ENCODE results near the gene CD27. TPM values are rescaled to one million over a fixed set of nuclear protein-coding genes. Genes with fewer than 3 reads are reported as not detected.
"Not testable (repeated sequence)": the region's sequence is repeated elsewhere in the genome, so short reads cannot be mapped to it uniquely, and the experiment has no call there.

The CD27 gene
- total and polyA plus RNA-seq, 2 experiments from 2014 or later: 0.53 TPM; not detected in 1

DNA sequence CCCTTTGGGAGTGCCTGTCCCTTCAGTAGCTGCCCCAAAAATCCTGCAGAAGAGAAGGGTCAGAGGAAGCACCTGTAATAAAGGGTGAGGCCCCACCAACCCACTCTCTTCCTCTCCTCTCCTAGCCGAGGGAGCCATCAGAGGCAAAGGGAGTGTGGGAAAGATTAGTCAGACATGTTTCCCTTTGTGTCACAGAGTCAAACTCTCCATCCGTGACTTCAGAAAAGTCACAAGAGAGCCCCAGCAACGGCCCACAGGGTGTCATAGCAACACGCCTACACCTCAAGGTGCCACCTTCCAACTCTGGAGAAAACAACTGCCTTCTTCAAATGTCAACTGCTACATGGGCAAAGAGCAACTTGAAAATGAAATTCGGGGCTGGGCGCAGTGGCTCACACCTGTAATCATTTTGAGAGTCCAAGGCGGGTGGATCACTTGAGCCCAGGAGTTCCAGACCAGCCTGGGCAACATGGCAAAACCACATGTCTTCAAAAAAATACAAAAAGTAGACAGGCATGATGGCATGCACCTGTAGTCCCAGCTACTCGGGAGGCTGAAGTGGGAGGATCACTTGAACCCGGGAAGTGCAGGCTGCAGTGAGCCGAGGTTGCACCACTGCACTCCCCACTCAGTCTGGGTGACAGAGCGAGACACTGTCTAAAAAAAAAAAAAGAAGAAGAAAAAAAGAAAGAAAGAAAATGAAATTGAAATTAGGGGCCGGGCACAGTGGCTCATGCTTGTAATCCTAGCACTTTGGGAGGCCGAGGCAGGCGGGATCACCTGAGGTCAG lies 17.7 kb upstream of the CD27 start (continued):
- TF ChIP-seq, protein P1, sequence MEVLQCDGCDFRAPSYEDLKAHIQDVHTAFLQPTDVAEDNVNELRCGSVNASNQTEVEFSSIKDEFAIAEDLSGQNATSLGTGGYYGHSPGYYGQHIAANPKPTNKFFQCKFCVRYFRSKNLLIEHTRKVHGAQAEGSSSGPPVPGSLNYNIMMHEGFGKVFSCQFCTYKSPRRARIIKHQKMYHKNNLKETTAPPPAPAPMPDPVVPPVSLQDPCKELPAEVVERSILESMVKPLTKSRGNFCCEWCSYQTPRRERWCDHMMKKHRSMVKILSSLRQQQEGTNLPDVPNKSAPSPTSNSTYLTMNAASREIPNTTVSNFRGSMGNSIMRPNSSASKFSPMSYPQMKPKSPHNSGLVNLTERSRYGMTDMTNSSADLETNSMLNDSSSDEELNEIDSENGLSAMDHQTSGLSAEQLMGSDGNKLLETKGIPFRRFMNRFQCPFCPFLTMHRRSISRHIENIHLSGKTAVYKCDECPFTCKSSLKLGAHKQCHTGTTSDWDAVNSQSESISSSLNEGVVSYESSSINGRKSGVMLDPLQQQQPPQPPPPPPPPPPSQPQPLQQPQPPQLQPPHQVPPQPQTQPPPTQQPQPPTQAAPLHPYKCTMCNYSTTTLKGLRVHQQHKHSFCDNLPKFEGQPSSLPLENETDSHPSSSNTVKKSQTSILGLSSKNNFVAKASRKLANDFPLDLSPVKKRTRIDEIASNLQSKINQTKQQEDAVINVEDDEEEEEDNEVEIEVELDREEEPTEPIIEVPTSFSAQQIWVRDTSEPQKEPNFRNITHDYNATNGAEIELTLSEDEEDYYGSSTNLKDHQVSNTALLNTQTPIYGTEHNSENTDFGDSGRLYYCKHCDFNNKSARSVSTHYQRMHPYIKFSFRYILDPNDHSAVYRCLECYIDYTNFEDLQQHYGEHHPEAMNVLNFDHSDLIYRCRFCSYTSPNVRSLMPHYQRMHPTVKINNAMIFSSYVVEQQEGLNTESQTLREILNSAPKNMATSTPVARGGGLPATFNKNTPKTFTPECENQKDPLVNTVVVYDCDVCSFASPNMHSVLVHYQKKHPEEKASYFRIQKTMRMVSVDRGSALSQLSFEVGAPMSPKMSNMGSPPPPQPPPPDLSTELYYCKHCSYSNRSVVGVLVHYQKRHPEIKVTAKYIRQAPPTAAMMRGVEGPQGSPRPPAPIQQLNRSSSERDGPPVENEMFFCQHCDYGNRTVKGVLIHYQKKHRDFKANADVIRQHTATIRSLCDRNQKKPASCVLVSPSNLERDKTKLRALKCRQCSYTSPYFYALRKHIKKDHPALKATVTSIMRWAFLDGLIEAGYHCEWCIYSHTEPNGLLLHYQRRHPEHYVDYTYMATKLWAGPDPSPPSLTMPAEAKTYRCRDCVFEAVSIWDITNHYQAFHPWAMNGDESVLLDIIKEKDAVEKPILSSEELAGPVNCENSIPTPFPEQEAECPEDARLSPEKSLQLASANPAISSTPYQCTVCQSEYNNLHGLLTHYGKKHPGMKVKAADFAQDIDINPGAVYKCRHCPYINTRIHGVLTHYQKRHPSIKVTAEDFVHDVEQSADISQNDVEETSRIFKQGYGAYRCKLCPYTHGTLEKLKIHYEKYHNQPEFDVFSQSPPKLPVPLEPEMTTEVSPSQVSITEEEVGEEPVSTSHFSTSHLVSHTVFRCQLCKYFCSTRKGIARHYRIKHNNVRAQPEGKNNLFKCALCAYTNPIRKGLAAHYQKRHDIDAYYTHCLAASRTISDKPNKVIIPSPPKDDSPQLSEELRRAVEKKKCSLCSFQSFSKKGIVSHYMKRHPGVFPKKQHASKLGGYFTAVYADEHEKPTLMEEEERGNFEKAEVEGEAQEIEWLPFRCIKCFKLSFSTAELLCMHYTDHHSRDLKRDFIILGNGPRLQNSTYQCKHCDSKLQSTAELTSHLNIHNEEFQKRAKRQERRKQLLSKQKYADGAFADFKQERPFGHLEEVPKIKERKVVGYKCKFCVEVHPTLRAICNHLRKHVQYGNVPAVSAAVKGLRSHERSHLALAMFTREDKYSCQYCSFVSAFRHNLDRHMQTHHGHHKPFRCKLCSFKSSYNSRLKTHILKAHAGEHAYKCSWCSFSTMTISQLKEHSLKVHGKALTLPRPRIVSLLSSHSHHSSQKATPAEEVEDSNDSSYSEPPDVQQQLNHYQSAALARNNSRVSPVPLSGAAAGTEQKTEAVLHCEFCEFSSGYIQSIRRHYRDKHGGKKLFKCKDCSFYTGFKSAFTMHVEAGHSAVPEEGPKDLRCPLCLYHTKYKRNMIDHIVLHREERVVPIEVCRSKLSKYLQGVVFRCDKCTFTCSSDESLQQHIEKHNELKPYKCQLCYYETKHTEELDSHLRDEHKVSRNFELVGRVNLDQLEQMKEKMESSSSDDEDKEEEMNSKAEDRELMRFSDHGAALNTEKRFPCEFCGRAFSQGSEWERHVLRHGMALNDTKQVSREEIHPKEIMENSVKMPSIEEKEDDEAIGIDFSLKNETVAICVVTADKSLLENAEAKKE (CRISPR knock-in tag; IDR thresholded peaks at IDR 0.05): no peak
- TF ChIP-seq ZNF114 (CRISPR knock-in tag; IDR thresholded peaks at IDR 0.05) (no peak), CREB1 (CRISPR knock-in tag; IDR thresholded peaks at IDR 0.05; ENCODE audit: low read depth) (no peak), EZH2 (IDR thresholded peaks at IDR 0.05; ENCODE audit: low read depth, unreplicated experiment) (no peak), EZH2phosphoT487 (IDR thresholded peaks at IDR 0.05; ENCODE audit: unreplicated experiment) (no peak), ZNF331 (CRISPR knock-in tag; IDR thresholded peaks at IDR 0.05; ENCODE audit: low read depth) (no peak), JUNB (IDR thresholded peaks at IDR 0.05; ENCODE audit: unreplicated experiment) (no peak), STAT1 (IDR thresholded peaks at IDR 0.05; ENCODE audit: unreplicated experiment) (no peak), POLR2AphosphoS5 (IDR thresholded peaks at IDR 0.05; ENCODE audit: low read depth) (no peak)
- TF ChIP-seq, protein P2, sequence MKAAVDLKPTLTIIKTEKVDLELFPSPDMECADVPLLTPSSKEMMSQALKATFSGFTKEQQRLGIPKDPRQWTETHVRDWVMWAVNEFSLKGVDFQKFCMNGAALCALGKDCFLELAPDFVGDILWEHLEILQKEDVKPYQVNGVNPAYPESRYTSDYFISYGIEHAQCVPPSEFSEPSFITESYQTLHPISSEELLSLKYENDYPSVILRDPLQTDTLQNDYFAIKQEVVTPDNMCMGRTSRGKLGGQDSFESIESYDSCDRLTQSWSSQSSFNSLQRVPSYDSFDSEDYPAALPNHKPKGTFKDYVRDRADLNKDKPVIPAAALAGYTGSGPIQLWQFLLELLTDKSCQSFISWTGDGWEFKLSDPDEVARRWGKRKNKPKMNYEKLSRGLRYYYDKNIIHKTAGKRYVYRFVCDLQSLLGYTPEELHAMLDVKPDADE (IDR thresholded peaks at IDR 0.05): no peak
- TF ChIP-seq, protein P3, sequence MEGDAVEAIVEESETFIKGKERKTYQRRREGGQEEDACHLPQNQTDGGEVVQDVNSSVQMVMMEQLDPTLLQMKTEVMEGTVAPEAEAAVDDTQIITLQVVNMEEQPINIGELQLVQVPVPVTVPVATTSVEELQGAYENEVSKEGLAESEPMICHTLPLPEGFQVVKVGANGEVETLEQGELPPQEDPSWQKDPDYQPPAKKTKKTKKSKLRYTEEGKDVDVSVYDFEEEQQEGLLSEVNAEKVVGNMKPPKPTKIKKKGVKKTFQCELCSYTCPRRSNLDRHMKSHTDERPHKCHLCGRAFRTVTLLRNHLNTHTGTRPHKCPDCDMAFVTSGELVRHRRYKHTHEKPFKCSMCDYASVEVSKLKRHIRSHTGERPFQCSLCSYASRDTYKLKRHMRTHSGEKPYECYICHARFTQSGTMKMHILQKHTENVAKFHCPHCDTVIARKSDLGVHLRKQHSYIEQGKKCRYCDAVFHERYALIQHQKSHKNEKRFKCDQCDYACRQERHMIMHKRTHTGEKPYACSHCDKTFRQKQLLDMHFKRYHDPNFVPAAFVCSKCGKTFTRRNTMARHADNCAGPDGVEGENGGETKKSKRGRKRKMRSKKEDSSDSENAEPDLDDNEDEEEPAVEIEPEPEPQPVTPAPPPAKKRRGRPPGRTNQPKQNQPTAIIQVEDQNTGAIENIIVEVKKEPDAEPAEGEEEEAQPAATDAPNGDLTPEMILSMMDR (conservative IDR thresholded peaks at IDR 0.05; ENCODE audit: low read depth in 2 of 2): no peak

DNA sequence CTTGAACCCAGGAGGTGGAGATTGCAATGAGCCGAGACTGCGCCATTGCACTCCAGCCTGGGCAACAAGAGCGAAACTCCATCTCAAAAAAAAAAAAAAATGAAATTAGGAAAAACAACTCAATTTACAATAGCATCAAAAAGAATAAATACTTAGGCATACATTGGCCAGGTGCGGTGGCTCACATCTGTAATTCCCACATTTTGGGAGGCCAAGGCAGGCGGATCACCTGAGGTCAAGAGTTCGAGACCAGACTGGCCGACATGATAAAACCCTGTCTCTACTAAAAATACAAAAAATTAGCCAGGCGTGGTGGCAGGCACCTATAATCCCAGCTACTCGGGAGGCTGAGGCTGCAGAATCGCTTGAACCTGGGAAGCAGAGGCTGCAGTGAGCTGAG lies 17.0 kb upstream of the CD27 start:
- not testable (repeated sequence) for H2AFZ ChIP-seq; H3K79me2 ChIP-seq (replicated peaks; ENCODE audit: insufficient read depth); ATAC-seq; H3K4me1 ChIP-seq (ENCODE audit: insufficient read depth); H3K27me3 ChIP-seq (ENCODE audit: insufficient read depth); DNase-seq (ENCODE audit: low spot score); H4K20me1 ChIP-seq (replicated peaks; ENCODE audit: insufficient read depth); H3K27me3 Mint-ChIP-seq (ENCODE audit: insufficient read depth, low read depth, poor library complexity); H3K36me3 Mint-ChIP-seq (ENCODE audit: low read depth); H3K27ac Mint-ChIP-seq; H3K4me3 Mint-ChIP-seq; H3K4me3 ChIP-seq; H3K9me2 ChIP-seq (ENCODE audit: insufficient read depth); H3K36me3 ChIP-seq (ENCODE audit: insufficient read depth); H3K4me2 ChIP-seq; H3K27ac ChIP-seq (ENCODE audit: low read depth); H3F3A ChIP-seq (replicated peaks; ENCODE audit: low read depth); H3K9me3 Mint-ChIP-seq
- H3K4me1 Mint-ChIP-seq: peaks cover 17% of the 10 kb centered on the region; the same call in 2 of the 3 replicates
